ELF-1 (cell line): ENCODE results near the gene TSSK2.

Experiments used
- DNase-seq: peaks from one replicate; pipeline ENCODE4 v3.0.0-alpha.2; 2016; ENCODE audit warnings: low read depth, low spot score

TSSK2 gene

DNA sequence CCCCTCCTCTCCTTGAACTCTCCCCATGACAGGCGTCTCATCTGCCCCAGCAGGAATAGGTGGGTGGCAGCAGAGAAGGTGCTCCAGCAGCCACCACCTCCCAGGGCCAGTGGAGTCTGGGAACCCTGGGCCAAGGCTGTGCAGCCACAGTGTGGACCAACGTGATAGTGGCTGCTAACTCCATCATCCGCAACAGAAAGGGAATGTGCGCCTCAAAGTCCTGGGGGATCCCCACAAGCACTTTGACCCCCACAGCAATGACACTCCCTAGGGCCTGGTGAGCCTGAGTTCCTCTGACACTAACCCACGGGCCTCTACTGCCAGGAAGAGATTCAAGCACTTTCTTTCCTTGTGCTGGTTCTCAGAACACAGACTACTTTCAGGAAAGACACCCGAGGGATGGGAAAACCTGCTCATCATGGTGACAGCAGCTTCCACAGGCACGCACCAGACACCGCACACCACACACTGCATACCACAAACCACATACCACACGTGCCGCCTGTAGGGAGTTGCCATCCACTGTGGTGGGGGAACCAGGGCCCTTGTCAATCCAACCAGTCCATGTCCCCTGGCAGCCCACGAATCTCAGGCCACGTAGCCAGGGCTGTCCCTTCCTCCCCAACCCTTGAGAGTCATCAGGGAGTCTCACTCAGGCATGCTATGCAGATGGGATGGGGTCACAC is 50.8 kb downstream of the TSSK2 start:
- peak; percentile 30 for DNase-seq
